ENCODE measurements around the gene POLA2. TPM values are rescaled to one million over a fixed set of nuclear protein-coding genes. Genes with fewer than 3 reads are reported as not detected.

POLA2 gene
- total RNA-seq, 1 donor from 2014 or later = 43.4 TPM

DNA sequence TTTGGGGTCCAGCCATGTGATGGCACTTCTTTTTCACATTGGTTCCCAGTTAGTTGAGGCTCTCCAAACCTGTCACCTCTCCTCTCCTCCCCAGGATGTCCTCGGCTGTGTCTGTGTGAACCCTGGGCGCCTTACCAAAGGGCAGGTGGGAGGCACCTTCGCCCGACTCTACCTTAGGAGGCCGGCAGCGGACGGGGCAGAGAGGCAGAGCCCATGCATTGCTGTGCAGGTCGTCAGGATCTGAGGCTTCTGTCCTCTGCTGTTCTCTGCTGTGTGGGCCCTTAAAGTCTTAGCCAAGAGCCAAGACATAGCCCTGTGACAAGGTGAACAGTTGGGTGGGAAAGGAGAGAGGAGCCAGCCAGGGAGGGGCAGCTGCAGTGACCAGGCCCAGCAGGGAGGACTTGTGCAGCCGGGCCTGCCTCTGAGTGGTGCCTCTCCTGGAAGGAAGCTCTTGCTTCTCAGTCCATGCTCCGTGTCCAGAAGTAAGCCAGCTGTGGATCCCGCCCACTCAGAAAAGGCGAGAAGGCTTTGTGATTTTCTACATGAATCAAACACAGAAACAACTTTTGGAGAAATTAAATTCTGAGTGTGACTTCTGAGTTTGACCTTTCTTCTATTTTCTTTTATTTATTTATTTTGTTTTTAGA is 35.4 kb downstream of the POLA2 start:
- POLR2A ChIA-PET = no interaction called here
- intact Hi-C loops (cut with micrococcal nuclease) = no loop called here
- no peaks in the 10 kb centered on the region for H3K4me1 Mint-ChIP-seq
- CTCF ChIA-PET = interaction anchor here (1.3 kb wide), 1 partner anchor 33 kb away, joined by 3 read pairs; no protein-coding TSS in a partner anchor
- peaks cover 66% of the 10 kb centered on the region for H3K36me3 Mint-ChIP-seq (ENCODE audit: low read depth)
- H3K9me3 Mint-ChIP-seq = no peaks in the 10 kb centered on the region
- H3K27ac Mint-ChIP-seq = no peak overlapping the region
- no peak overlapping the region for H3K4me3 Mint-ChIP-seq
- ATAC-seq (ENCODE audit: low read depth) = no peak
- no peaks in the 10 kb centered on the region for H3K27me3 Mint-ChIP-seq
- no peak for DNase-seq
- TF ChIP-seq, protein P1, sequence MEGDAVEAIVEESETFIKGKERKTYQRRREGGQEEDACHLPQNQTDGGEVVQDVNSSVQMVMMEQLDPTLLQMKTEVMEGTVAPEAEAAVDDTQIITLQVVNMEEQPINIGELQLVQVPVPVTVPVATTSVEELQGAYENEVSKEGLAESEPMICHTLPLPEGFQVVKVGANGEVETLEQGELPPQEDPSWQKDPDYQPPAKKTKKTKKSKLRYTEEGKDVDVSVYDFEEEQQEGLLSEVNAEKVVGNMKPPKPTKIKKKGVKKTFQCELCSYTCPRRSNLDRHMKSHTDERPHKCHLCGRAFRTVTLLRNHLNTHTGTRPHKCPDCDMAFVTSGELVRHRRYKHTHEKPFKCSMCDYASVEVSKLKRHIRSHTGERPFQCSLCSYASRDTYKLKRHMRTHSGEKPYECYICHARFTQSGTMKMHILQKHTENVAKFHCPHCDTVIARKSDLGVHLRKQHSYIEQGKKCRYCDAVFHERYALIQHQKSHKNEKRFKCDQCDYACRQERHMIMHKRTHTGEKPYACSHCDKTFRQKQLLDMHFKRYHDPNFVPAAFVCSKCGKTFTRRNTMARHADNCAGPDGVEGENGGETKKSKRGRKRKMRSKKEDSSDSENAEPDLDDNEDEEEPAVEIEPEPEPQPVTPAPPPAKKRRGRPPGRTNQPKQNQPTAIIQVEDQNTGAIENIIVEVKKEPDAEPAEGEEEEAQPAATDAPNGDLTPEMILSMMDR (IDR thresholded peaks at IDR 0.05) = no peak

- Mint-ChIP-seq H3K27me3 (no peaks in the 10 kb centered on the region), H3K4me1 (no peaks in the 10 kb centered on the region), H3K27ac (no peak overlapping the region), H3K9me3 (no peaks in the 10 kb centered on the region), H3K4me3 (no peak overlapping the region), H3K36me3 (ENCODE audit: low read depth) (peaks cover 56% of the 10 kb centered on the region)
- intact Hi-C loops (cut with micrococcal nuclease) = no loop called here
- ATAC-seq (ENCODE audit: low read depth) (no peak), DNase-seq (no peak)
- CTCF ChIA-PET = no interaction called here
- POLR2A ChIA-PET = interaction anchor here (0.7 kb wide), 1 partner anchor 33 kb away, joined by 4 read pairs; no protein-coding TSS in a partner anchor
- TF ChIP-seq, protein P1 (IDR thresholded peaks at IDR 0.05) = no peak
These were observed 36.4 kb downstream of the POLA2 start for GRCh38 chr11:65298131-65298535.

GRCh38 chr11:65298655-65299179 is 37.0 kb downstream of the POLA2 start:
- ATAC-seq (ENCODE audit: low read depth) (no peak), DNase-seq (no peak)
- TF ChIP-seq, protein P1 (IDR thresholded peaks at IDR 0.05) = no peak
- no peaks in the 10 kb centered on the region for H3K27me3 Mint-ChIP-seq
- ChIA-PET CTCF (no interaction called here), POLR2A (interaction anchor here (0.7 kb wide), 1 partner anchor 32 kb away, joined by 4 read pairs; no protein-coding TSS in a partner anchor)
- H3K4me3 Mint-ChIP-seq = no peak overlapping the region
- peaks cover 52% of the 10 kb centered on the region for H3K36me3 Mint-ChIP-seq (ENCODE audit: low read depth)
- intact Hi-C loops (cut with micrococcal nuclease) = no loop called here
- H3K27ac Mint-ChIP-seq = no peak overlapping the region
- H3K4me1 Mint-ChIP-seq = no peaks in the 10 kb centered on the region
- H3K9me3 Mint-ChIP-seq = no peaks in the 10 kb centered on the region

DNA sequence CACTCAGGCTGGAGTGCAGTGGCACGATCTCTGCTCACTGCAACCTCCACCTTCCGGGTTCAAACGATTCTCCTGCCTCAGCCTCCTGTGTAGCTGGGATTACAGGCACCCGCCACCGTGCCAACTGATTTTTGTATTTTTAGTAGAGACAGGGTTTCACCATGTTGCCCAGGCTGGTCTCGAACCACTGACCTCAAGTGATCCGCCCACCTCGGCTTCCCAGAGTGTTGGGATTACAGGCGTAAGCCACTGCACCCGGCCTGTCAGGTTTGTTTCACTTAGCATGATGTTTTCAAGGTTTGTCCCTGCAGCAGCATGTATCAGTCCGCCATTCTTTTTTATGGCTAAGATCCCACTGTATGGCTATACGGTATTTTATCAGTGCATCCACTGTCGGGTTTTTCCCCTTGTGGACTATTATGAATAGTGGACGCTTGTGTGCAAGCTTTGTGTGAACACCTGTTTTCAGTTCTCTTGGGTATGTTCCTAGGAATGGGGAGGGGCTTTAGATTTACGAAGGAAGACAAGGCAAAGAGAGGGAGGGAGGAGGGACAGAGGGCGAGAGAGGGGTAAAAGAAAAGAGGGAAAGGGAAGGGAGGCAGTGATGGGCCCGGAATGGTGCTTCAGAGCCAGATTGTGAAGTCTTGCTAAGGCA is 39.0 kb downstream of the POLA2 start:
- H3K4me3 Mint-ChIP-seq = no peak overlapping the region
- H3K4me1 Mint-ChIP-seq = no peaks in the 10 kb centered on the region
- intact Hi-C loops (cut with micrococcal nuclease) = no loop called here
- H3K27ac Mint-ChIP-seq = no peak overlapping the region
- H3K9me3 Mint-ChIP-seq = no peaks in the 10 kb centered on the region
- DNase-seq = no peak
- TF ChIP-seq, protein P1 (IDR thresholded peaks at IDR 0.05) = no peak
- no peak for ATAC-seq (ENCODE audit: low read depth)
- peaks cover 33% of the 10 kb centered on the region for H3K36me3 Mint-ChIP-seq (ENCODE audit: low read depth)
- ChIA-PET CTCF (interaction anchor here (0.7 kb wide), 1 partner anchor 16 kb away, joined by 3 read pairs; no protein-coding TSS in a partner anchor), POLR2A (no interaction called here)
- H3K27me3 Mint-ChIP-seq = no peaks in the 10 kb centered on the region

All from activated B cell treated with CpG ODN at 0.5 μM for 24 hours (primary cell).